ENCODE measurements around the gene ASB8.
"Not testable (repeated sequence)": the region's sequence is repeated elsewhere in the genome, so short reads cannot be mapped to it uniquely, and the experiment has no call there.

ASB8 gene

GRCh38 chr12:48151103-48151771 is 6.1 kb downstream of the ASB8 start:
- H3K4me3 ChIP-seq (ENCODE audit: low read length), result no peak overlapping the region
- DNase-seq (ENCODE audit: low read depth, low spot score), result no peak

- no peak for DNase-seq (ENCODE audit: low read depth, low spot score)
- H3K4me3 ChIP-seq (ENCODE audit: low read length), result no peak overlapping the region
Measured at GRCh38 chr12:48145981-48146380, 11.3 kb downstream of the ASB8 start.

GRCh38 chr12:48143898-48144297 is 13.4 kb downstream of the ASB8 start:
- no peak overlapping the region for H3K4me3 ChIP-seq (ENCODE audit: low read length)
- DNase-seq (ENCODE audit: low read depth, low spot score), result peak; percentile 22

GRCh38 chr12:48142818-48143674 is 14.3 kb downstream of the ASB8 start:
- H3K4me3 ChIP-seq (ENCODE audit: low read length), result no peak overlapping the region
- DNase-seq (ENCODE audit: low read depth, low spot score), result no peak

- no peak for DNase-seq (ENCODE audit: low read depth, low spot score)
- no peak overlapping the region for H3K4me3 ChIP-seq (ENCODE audit: low read length)
Measured at GRCh38 chr12:48135027-48135426, 22.3 kb downstream of the ASB8 start.

- no peak overlapping the region for H3K4me3 ChIP-seq (ENCODE audit: low read length)
Measured at GRCh38 chr12:48132826-48133225, 24.5 kb downstream of the ASB8 start.

GRCh38 chr12:48131517-48131916 is 25.8 kb downstream of the ASB8 start:
- DNase-seq (ENCODE audit: low read depth, low spot score), result no peak
- no peak overlapping the region for H3K4me3 ChIP-seq (ENCODE audit: low read length)

More at GRCh38 chr12:48132826-48133225, 24.5 kb downstream of the ASB8 start:
- DNase-seq (ENCODE audit: low read depth, low spot score), result no peak

- DNase-seq (ENCODE audit: low read depth, low spot score), result no peak
- H3K4me3 ChIP-seq (ENCODE audit: low read length), result no peak overlapping the region
Measured at GRCh38 chr12:48129376-48129775, 27.9 kb downstream of the ASB8 start.

- no peak for DNase-seq (ENCODE audit: low read depth, low spot score)
- H3K4me3 ChIP-seq (ENCODE audit: low read length), result no peak overlapping the region
Measured at GRCh38 chr12:48128800-48129199, 28.5 kb downstream of the ASB8 start.

- no peak overlapping the region for H3K4me3 ChIP-seq (ENCODE audit: low read length)
- no peak for DNase-seq (ENCODE audit: low read depth, low spot score)
Measured at GRCh38 chr12:48126953-48127630, 30.2 kb downstream of the ASB8 start.

- DNase-seq (ENCODE audit: low read depth, low spot score), result no peak
- no peak overlapping the region for H3K4me3 ChIP-seq (ENCODE audit: low read length)
Measured at GRCh38 chr12:48125985-48126384, 31.3 kb downstream of the ASB8 start.

GRCh38 chr12:48125542-48125941 is 31.8 kb downstream of the ASB8 start:
- H3K4me3 ChIP-seq (ENCODE audit: low read length); DNase-seq (ENCODE audit: low read depth, low spot score): not testable (repeated sequence)

- no peak overlapping the region for H3K4me3 ChIP-seq (ENCODE audit: low read length)
- DNase-seq (ENCODE audit: low read depth, low spot score), result no peak
Measured at GRCh38 chr12:48123169-48123568, 34.1 kb downstream of the ASB8 start.

- DNase-seq (ENCODE audit: low read depth, low spot score), result no peak
- no peak overlapping the region for H3K4me3 ChIP-seq (ENCODE audit: low read length)
Measured at GRCh38 chr12:48122065-48122834, 35.1 kb downstream of the ASB8 start.

GRCh38 chr12:48121522-48121921 is 35.8 kb downstream of the ASB8 start:
- no peak for DNase-seq (ENCODE audit: low read depth, low spot score)
- no peak overlapping the region for H3K4me3 ChIP-seq (ENCODE audit: low read length)

GRCh38 chr12:48119834-48120195 is 37.5 kb downstream of the ASB8 start:
- no peak overlapping the region for H3K4me3 ChIP-seq (ENCODE audit: low read length)
- no peak for DNase-seq (ENCODE audit: low read depth, low spot score)

GRCh38 chr12:48119078-48119833 is 38.1 kb downstream of the ASB8 start, which contains the start of gene PFKM:
PFKM (plus strand) TSS chr12:48119364; CDS start chr12:48122775, 3,411 bp downstream.
- no peak within 1 kb of the TSS for H3K4me3 ChIP-seq (ENCODE audit: low read length)
- no peak for DNase-seq (ENCODE audit: low read depth, low spot score)

- DNase-seq (ENCODE audit: low read depth, low spot score), result no peak
- no peak overlapping the region for H3K4me3 ChIP-seq (ENCODE audit: low read length)
Measured at GRCh38 chr12:48118284-48118871, 38.9 kb downstream of the ASB8 start.

All from Jurkat, Clone E6-1 (cell line).